ENCODE measurements around the gene CCDC191.

DNA sequence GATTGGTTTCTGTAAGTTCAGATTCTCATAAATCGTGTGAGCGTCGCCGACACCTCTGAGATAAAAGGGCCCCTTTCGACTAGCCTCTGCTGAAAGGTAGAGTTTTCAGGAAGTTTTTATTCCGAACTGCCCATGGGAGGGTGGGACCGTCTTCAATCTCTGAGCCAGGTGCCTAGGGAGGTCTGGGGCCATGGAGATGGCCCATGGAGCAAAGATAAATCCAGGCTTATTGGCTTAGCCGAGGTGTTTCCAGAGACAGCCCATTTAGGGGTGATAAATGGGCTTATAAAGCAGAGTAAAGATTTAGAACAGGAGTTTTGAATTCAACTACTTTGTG is 653 bp upstream of the CCDC191 start:
- TF ChIP-seq GATA2 (IDR thresholded peaks at IDR 0.05; ENCODE audit: low read depth, low read length) (no peak), GATA3 (IDR thresholded peaks at IDR 0.05; ENCODE audit: low read depth, low read length) (no peak)

All from SH-SY5Y (cell line).